ENCODE measurements around the gene AHNAK. TPM values are rescaled to one million over a fixed set of nuclear protein-coding genes. Genes with fewer than 3 reads are reported as not detected.

AHNAK gene, protein sequence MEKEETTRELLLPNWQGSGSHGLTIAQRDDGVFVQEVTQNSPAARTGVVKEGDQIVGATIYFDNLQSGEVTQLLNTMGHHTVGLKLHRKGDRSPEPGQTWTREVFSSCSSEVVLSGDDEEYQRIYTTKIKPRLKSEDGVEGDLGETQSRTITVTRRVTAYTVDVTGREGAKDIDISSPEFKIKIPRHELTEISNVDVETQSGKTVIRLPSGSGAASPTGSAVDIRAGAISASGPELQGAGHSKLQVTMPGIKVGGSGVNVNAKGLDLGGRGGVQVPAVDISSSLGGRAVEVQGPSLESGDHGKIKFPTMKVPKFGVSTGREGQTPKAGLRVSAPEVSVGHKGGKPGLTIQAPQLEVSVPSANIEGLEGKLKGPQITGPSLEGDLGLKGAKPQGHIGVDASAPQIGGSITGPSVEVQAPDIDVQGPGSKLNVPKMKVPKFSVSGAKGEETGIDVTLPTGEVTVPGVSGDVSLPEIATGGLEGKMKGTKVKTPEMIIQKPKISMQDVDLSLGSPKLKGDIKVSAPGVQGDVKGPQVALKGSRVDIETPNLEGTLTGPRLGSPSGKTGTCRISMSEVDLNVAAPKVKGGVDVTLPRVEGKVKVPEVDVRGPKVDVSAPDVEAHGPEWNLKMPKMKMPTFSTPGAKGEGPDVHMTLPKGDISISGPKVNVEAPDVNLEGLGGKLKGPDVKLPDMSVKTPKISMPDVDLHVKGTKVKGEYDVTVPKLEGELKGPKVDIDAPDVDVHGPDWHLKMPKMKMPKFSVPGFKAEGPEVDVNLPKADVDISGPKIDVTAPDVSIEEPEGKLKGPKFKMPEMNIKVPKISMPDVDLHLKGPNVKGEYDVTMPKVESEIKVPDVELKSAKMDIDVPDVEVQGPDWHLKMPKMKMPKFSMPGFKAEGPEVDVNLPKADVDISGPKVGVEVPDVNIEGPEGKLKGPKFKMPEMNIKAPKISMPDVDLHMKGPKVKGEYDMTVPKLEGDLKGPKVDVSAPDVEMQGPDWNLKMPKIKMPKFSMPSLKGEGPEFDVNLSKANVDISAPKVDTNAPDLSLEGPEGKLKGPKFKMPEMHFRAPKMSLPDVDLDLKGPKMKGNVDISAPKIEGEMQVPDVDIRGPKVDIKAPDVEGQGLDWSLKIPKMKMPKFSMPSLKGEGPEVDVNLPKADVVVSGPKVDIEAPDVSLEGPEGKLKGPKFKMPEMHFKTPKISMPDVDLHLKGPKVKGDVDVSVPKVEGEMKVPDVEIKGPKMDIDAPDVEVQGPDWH (N-terminal part only)
- total RNA-seq = 242 and 261 TPM in 2 replicates

DNA sequence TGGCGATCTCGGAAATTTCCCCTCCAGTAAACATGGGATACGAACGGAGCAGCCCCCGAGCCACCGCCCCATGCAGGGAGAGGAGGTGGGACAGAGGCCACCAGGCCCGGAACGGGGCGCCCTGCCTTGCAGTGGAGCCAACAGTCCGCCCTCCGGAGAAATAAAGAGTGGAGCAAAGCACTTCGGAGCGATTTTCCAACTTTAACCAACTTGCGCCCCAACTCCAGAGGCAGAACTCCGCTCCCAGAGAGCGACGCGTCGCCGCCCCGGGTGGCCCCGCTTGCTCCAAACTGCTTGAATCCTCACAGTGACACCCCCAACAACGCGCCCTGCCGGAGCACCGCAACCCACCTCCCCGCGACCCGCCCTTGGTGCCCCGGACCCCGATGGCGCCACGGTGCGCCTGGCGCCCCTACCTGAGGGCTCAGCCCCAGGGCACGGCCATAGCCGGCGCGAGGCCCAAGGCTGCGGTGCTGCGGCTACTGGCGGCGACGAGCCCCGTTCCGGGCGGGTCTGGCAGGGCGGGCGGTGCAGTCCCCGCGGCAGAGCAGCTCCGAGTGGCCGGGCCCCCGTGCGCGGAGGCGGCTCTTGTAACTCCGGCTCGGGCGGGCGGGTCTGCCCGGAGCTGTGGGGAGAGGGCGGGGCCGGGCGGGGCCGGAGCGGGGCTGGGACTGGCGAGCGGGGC lies at the start of gene AHNAK:
Gene AHNAK (minus strand): TSS at position 563 of the 685 bp plus-strand sequence. CDS start 10,708 bp downstream, outside the sequence.

DNA sequence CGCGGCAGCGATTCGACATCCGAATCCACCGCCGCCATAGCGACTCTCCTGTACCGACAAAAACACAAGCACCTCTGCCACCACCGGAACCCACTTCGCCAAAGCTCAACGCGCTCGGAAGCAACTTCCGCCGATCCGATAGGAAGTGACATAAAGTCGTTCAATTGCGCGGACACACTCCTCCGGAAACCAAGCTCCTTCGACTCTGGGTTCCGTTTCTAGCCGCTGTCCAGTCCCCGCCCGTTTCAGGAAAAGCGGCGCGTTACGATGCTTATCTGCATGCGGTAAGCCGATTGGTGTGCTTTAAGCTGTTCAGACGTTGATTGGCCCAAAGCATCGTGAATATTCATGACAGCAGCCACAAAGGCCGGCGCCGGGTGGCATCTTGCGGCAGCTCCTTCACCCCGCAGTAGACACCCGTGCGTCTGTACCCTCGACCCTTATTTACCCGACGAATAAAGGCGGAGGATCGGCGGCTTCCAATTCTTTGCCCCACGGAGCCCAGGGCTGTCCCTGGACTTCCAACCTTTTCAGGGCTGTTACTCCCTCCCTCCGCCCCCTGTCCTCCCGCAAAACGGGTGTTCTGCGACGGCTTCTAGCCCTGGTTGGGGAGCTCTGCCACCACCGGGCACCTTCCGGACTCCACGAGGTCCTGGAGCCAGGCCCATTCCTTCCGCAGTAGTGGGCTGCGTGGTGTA lies 45.0 kb upstream of the AHNAK start, which contains the start of gene TUT1:
Gene TUT1 (minus strand): TSS at position 76 of the 698 bp plus-strand sequence. CDS start 38 bp downstream, at position 38.

DNA sequence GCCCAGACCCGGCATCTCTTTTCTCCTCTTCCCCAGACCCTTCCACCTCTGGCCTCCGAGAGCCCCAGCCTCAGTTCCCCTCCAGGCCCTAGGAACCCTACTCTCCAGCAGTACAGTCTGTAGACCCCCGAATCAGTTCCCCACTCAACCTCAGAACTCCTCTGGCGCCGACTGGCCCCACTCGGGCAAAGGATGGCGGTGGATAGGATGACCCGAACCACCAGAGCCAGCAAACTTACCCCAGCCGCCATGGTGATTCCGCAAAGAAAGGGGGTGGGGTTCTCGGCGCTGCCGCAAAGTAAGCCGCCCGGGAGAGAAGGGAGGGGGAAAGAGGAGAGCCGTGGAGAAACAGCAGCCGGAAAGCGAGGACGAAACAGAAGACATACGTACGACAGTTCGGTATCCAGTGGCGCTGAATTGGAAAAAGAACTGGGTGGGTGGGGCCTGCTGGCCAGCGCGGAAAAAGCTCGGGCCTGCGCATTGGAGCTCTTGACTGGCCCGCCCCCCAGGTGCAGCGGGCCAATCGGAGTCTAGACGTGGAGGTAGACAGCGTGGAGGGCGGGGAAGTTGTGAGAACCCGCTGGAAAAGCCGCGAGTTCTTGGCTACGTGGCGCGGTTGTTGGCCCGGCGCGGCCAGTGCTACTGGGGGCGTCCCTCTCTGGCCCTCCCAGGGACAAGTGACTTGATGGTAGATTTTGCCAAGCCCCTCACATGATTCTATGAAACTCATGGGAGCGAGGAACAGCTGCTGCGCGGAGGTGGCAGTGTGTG lies 27.2 kb upstream of the AHNAK start, which contains the start of gene EEF1G:
Gene EEF1G (minus strand): TSS at position 300 of the 771 bp plus-strand sequence. CDS start 49 bp downstream, at position 251.

GRCh38 chr11:62418733-62419132 lies 127.9 kb downstream of the AHNAK start, which contains the start of gene SCGB1A1:
Gene SCGB1A1, plus strand, starts transcription at chr11:62419033. Its CDS starts 63 bp downstream, at chr11:62419096.

Other genes with a start within 250 kb of the AHNAK start
- not detected in 2 replicates for gene SCGB1D4, start 247.7 kb downstream of the AHNAK start, total RNA-seq
- 1.8 TPM in 1 of 2 replicates, not detected in the other for gene ASRGL1, start 209.4 kb downstream of the AHNAK start, total RNA-seq
- gene SCGB1A1, start 127.8 kb downstream of the AHNAK start, total RNA-seq = not detected in 2 replicates
- 2,450 and 2,872 TPM in 2 replicates for gene EEF1G, start 27.1 kb upstream of the AHNAK start, total RNA-seq
- gene TUT1, start 44.7 kb upstream of the AHNAK start, total RNA-seq = 9.2 and 13.4 TPM in 2 replicates
- 72.1 and 101 TPM in 2 replicates for gene MTA2, start 55.1 kb upstream of the AHNAK start, total RNA-seq
- gene EML3, start 66.0 kb upstream of the AHNAK start, total RNA-seq = 25.9 and 34.3 TPM in 2 replicates
- gene ROM1, start 66.5 kb upstream of the AHNAK start, total RNA-seq = 2.7 and 11.6 TPM in 2 replicates
- gene B3GAT3, start 75.2 kb upstream of the AHNAK start, total RNA-seq = 48.7 and 55.3 TPM in 2 replicates
- gene GANAB, start 99.8 kb upstream of the AHNAK start, total RNA-seq = 321 and 375 TPM in 2 replicates
- 30.1 and 41.0 TPM in 2 replicates for gene INTS5, start 106.5 kb upstream of the AHNAK start, total RNA-seq
- gene C11orf98, start 118.4 kb upstream of the AHNAK start, total RNA-seq = 71.6 and 87.2 TPM in 2 replicates
- 6.1 and 10.1 TPM in 2 replicates for gene CSKMT, start 118.5 kb upstream of the AHNAK start, total RNA-seq
- gene UQCC3, start 124.9 kb upstream of the AHNAK start, total RNA-seq = 11.5 and 17.2 TPM in 2 replicates
- 2.4 and 3.1 TPM in 2 replicates for gene LBHD1, start 125.5 kb upstream of the AHNAK start, total RNA-seq
- gene UBXN1, start 132.3 kb upstream of the AHNAK start, total RNA-seq = 135 and 148 TPM in 2 replicates
- 2.1 and 4.3 TPM in 2 replicates for gene LRRN4CL, start 142.7 kb upstream of the AHNAK start, total RNA-seq
- gene BSCL2, start 160.6 kb upstream of the AHNAK start, total RNA-seq = 66.0 and 82.1 TPM in 2 replicates
- not detected in 2 replicates for gene GNG3, start 160.9 kb upstream of the AHNAK start, total RNA-seq
- gene HNRNPUL2, start 180.7 kb upstream of the AHNAK start, total RNA-seq = 9.2 and 16.2 TPM in 2 replicates
- 22.4 and 50.1 TPM in 2 replicates for gene TTC9C, start 181.7 kb upstream of the AHNAK start, total RNA-seq
- gene ZBTB3, start 207.4 kb upstream of the AHNAK start, total RNA-seq = 7.5 and 8.3 TPM in 2 replicates
- gene POLR2G, start 214.8 kb upstream of the AHNAK start, total RNA-seq = 95.7 and 111 TPM in 2 replicates
- 11.4 and 20.0 TPM in 2 replicates for gene TAF6L, start 224.6 kb upstream of the AHNAK start, total RNA-seq
- gene TMEM179B, start 240.6 kb upstream of the AHNAK start, total RNA-seq = 82.1 and 98.6 TPM in 2 replicates
- gene TMEM223, start 245.2 kb upstream of the AHNAK start, total RNA-seq = 39.0 and 55.0 TPM in 2 replicates